Measurements from ENCODE around the gene SLC34A1. TPM values are rescaled to one million over a fixed set of nuclear protein-coding genes. Genes with fewer than 3 reads are reported as not detected.
A peak's percentile ranks its signal among the peaks of the same experiment; 100 is the strongest.

SLC34A1 gene
- total and polyA plus RNA-seq, 2 of the 13 experiments (the other 11 are each of a cell fraction or from before 2014, with no cell fraction given) = 0.03 to 0.20 TPM

GRCh38 chr5:177351392-177352329, 32.6 kb upstream of the SLC34A1 start, which contains the start of gene LMAN2 (continued):
- peak; percentile 49; the same call in 1 of the 2 replicates for TF ChIP-seq ZNF292 (CRISPR knock-in tag; IDR thresholded peaks at IDR 0.05; ENCODE audit: borderline replicate concordance, low read depth)
- TF ChIP-seq, protein P1, sequence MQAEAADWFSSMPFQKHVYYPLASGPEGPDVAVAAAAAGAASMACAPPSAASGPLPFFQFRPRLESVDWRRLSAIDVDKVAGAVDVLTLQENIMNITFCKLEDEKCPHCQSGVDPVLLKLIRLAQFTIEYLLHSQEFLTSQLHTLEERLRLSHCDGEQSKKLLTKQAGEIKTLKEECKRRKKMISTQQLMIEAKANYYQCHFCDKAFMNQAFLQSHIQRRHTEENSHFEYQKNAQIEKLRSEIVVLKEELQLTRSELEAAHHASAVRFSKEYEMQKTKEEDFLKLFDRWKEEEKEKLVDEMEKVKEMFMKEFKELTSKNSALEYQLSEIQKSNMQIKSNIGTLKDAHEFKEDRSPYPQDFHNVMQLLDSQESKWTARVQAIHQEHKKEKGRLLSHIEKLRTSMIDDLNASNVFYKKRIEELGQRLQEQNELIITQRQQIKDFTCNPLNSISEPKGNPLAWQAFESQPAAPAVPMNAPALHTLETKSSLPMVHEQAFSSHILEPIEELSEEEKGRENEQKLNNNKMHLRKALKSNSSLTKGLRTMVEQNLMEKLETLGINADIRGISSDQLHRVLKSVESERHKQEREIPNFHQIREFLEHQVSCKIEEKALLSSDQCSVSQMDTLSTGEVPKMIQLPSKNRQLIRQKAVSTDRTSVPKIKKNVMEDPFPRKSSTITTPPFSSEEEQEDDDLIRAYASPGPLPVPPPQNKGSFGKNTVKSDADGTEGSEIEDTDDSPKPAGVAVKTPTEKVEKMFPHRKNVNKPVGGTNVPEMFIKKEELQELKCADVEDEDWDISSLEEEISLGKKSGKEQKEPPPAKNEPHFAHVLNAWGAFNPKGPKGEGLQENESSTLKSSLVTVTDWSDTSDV (CRISPR knock-in tag; IDR thresholded peaks at IDR 0.05) = no peak
- TF ChIP-seq ZNF615 (CRISPR knock-in tag; IDR thresholded peaks at IDR 0.05; ENCODE audit: borderline replicate concordance) = no peak
- TF ChIP-seq EEA1 (CRISPR knock-in tag; IDR thresholded peaks at IDR 0.05; ENCODE audit: borderline replicate concordance) = no peak
- TF ChIP-seq MAF1 (CRISPR knock-in tag; IDR thresholded peaks at IDR 0.05; ENCODE audit: borderline replicate concordance) = no peak
- TF ChIP-seq POGZ (CRISPR knock-in tag; IDR thresholded peaks at IDR 0.05) = 0 out of 2 replicates have a peak, but pooled peaks have one; percentile 30
- TF ChIP-seq ATRX (CRISPR knock-in tag; IDR thresholded peaks at IDR 0.05; ENCODE audit: borderline replicate concordance) = no peak
- TF ChIP-seq TBX2 (CRISPR knock-in tag; IDR thresholded peaks at IDR 0.05; ENCODE audit: borderline replicate concordance) = 0 out of 2 replicates have a peak, but pooled peaks have one; percentile 29
- no peak for TF ChIP-seq HNF4G (IDR thresholded peaks at IDR 0.05; ENCODE audit: borderline replicate concordance, low read depth, low read length)
- no peak for TF ChIP-seq HNF4G (CRISPR knock-in tag; IDR thresholded peaks at IDR 0.05; ENCODE audit: borderline replicate concordance, low read depth)
- TF ChIP-seq PAWR (CRISPR knock-in tag; IDR thresholded peaks at IDR 0.05; ENCODE audit: borderline replicate concordance) = no peak
- no peak for TF ChIP-seq MTA3 (CRISPR knock-in tag; IDR thresholded peaks at IDR 0.05)
- TF ChIP-seq ZNF549 (CRISPR knock-in tag; IDR thresholded peaks at IDR 0.05) = no peak
- TF ChIP-seq ZNF672 (CRISPR knock-in tag; IDR thresholded peaks at IDR 0.05) = no peak
- TF ChIP-seq HBP1 (CRISPR knock-in tag; IDR thresholded peaks at IDR 0.05; ENCODE audit: low read depth) = no peak
- peak; percentile 84; the same call in 1 of the 2 replicates for TF ChIP-seq ZNF724P (CRISPR knock-in tag; IDR thresholded peaks at IDR 0.05; ENCODE audit: borderline replicate concordance)
- TF ChIP-seq ZNF784 (CRISPR knock-in tag; IDR thresholded peaks at IDR 0.05; ENCODE audit: borderline replicate concordance) = peak; percentile 73; the same call in 1 of the 2 replicates
- 0 out of 2 replicates have a peak, but pooled peaks have one; percentile 69 for TF ChIP-seq ZMAT3 (CRISPR knock-in tag; conservative IDR thresholded peaks at IDR 0.05)
- no peak for TF ChIP-seq HNF4A (CRISPR knock-in tag; IDR thresholded peaks at IDR 0.05)
- TF ChIP-seq, protein P2, sequence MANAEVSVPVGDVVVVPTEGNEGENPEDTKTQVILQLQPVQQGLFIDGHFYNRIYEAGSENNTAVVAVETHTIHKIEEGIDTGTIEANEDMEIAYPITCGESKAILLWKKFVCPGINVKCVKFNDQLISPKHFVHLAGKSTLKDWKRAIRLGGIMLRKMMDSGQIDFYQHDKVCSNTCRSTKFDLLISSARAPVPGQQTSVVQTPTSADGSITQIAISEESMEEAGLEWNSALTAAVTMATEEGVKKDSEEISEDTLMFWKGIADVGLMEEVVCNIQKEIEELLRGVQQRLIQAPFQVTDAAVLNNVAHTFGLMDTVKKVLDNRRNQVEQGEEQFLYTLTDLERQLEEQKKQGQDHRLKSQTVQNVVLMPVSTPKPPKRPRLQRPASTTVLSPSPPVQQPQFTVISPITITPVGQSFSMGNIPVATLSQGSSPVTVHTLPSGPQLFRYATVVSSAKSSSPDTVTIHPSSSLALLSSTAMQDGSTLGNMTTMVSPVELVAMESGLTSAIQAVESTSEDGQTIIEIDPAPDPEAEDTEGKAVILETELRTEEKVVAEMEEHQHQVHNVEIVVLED (CRISPR knock-in tag; IDR thresholded peaks at IDR 0.05; ENCODE audit: borderline replicate concordance) = peak; percentile 92
- TF ChIP-seq KMT2A (CRISPR knock-in tag; IDR thresholded peaks at IDR 0.05) = peak; percentile 89
- 0 out of 2 replicates have a peak, but pooled peaks have one; percentile 13 for TF ChIP-seq SMYD3 (CRISPR knock-in tag; IDR thresholded peaks at IDR 0.05)
